HG03060 (cell line): ENCODE measurements around the gene DNAL4.

Experiments used
- ATAC-seq: cut with Tn5 transposase; IDR thresholded peaks from one replicate; pipeline ENCODE4 v1.9.1; 2021; ENCODE audit warnings: low read depth, moderate number of reproducible peaks; ENCODE audit not compliant: unreplicated experiment

DNAL4 gene

GRCh38 chr22:38788021-38788816, 5.7 kb downstream of the DNAL4 start:
- ATAC-seq, result no peak

- ATAC-seq, result no peak
Observed at GRCh38 chr22:38786631-38787030, 7.3 kb downstream of the DNAL4 start.

GRCh38 chr22:38784856-38785255, 9.1 kb downstream of the DNAL4 start:
- ATAC-seq, result no peak

GRCh38 chr22:38784035-38784434, 9.9 kb downstream of the DNAL4 start:
- no peak for ATAC-seq

GRCh38 chr22:38783095-38783615, 10.8 kb downstream of the DNAL4 start:
- no peak for ATAC-seq

- ATAC-seq, result no peak
Observed at GRCh38 chr22:38782402-38783094, 11.4 kb downstream of the DNAL4 start.

GRCh38 chr22:38781033-38781432, 12.9 kb downstream of the DNAL4 start:
- no peak for ATAC-seq

- no peak for ATAC-seq
Observed at GRCh38 chr22:38777087-38777671, 16.8 kb downstream of the DNAL4 start.

GRCh38 chr22:38776086-38776485, 17.9 kb downstream of the DNAL4 start:
- ATAC-seq, result no peak

- ATAC-seq, result no peak
Observed at GRCh38 chr22:38775656-38776055, 18.3 kb downstream of the DNAL4 start.

GRCh38 chr22:38774496-38775166, 19.3 kb downstream of the DNAL4 start:
- ATAC-seq, result no peak

GRCh38 chr22:38773363-38773946, 20.5 kb downstream of the DNAL4 start:
- no peak for ATAC-seq

GRCh38 chr22:38772623-38772873, 21.4 kb downstream of the DNAL4 start:
- ATAC-seq, result no peak

GRCh38 chr22:38770257-38770949, 23.5 kb downstream of the DNAL4 start:
- ATAC-seq, result no peak

- no peak for ATAC-seq
Observed at GRCh38 chr22:38768036-38768435, 25.9 kb downstream of the DNAL4 start.

- ATAC-seq, result no peak
Observed at GRCh38 chr22:38767313-38767712, 26.6 kb downstream of the DNAL4 start.

- ATAC-seq, result no peak
Observed at GRCh38 chr22:38766076-38766777, 27.7 kb downstream of the DNAL4 start.

GRCh38 chr22:38762551-38762983, 31.4 kb downstream of the DNAL4 start:
- ATAC-seq, result no peak
